ENCODE results near the gene MYH11. TPM values are rescaled to one million over a fixed set of nuclear protein-coding genes. Genes with fewer than 3 reads are reported as not detected.

Gene MYH11
- total RNA-seq, 1 donor from 2014 or later = 1.9 TPM

GRCh38 chr16:15754821-15755534 lies 101.8 kb downstream of the MYH11 start:
- no peak overlapping the region for H3K4me3 Mint-ChIP-seq (ENCODE audit: unreplicated experiment)
- no peak overlapping the region for H3K27ac Mint-ChIP-seq (ENCODE audit: unreplicated experiment)
- no peaks in the 10 kb centered on the region for H3K4me1 Mint-ChIP-seq (ENCODE audit: unreplicated experiment)
- no peak for DNase-seq (ENCODE audit: extremely low spot score, unreplicated experiment)
- no peaks in the 10 kb centered on the region for H3K9me3 Mint-ChIP-seq (ENCODE audit: unreplicated experiment)
- H3K27me3 Mint-ChIP-seq (ENCODE audit: unreplicated experiment) = no peaks in the 10 kb centered on the region
- H3K36me3 Mint-ChIP-seq (ENCODE audit: unreplicated experiment) = no peaks in the 10 kb centered on the region
- TF ChIP-seq, protein P1, sequence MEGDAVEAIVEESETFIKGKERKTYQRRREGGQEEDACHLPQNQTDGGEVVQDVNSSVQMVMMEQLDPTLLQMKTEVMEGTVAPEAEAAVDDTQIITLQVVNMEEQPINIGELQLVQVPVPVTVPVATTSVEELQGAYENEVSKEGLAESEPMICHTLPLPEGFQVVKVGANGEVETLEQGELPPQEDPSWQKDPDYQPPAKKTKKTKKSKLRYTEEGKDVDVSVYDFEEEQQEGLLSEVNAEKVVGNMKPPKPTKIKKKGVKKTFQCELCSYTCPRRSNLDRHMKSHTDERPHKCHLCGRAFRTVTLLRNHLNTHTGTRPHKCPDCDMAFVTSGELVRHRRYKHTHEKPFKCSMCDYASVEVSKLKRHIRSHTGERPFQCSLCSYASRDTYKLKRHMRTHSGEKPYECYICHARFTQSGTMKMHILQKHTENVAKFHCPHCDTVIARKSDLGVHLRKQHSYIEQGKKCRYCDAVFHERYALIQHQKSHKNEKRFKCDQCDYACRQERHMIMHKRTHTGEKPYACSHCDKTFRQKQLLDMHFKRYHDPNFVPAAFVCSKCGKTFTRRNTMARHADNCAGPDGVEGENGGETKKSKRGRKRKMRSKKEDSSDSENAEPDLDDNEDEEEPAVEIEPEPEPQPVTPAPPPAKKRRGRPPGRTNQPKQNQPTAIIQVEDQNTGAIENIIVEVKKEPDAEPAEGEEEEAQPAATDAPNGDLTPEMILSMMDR (IDR thresholded peaks at IDR 0.05) = no peak

DNA sequence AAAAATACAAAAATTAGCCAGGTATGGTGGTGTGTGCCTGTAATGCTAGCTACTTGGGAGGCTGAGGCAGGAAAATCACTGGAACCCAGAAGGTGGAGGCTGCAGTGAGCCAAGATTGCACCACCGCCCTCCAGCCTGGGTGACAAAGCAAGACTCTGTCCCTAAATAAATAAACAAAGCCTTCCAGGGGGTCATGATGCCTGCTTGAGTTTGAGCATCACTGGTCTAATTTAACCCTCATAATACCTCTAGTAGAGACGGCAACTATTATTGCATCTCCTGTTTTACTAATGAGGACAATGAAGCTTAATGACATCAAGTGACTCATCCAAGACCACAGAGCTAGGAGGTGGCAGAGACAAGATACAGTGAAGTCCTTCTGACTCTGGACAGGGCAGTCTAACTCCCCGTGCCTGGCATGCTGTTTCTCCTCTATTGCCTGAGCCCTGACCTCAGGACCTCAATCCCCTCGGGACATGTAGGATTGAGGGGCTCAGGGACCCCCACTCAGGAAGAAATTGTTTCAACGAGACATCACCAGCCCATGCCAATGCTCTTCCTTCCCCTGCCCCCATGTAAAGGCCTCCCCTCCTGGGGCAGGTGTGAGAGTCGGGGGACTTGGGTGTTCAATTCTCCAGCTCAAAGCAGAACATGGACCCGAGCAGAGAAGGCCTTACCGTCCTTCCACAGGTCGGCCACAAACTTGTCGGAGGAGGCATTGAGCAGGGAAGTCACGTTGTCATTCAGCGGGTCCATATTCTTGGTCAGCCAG lies 103.9 kb downstream of the MYH11 start:
- no peak overlapping the region for H3K4me3 Mint-ChIP-seq (ENCODE audit: unreplicated experiment)
- no peaks in the 10 kb centered on the region for H3K9me3 Mint-ChIP-seq (ENCODE audit: unreplicated experiment)
- no peaks in the 10 kb centered on the region for H3K36me3 Mint-ChIP-seq (ENCODE audit: unreplicated experiment)
- TF ChIP-seq, protein P1 (IDR thresholded peaks at IDR 0.05) = no peak
- no peaks in the 10 kb centered on the region for H3K4me1 Mint-ChIP-seq (ENCODE audit: unreplicated experiment)
- no peaks in the 10 kb centered on the region for H3K27me3 Mint-ChIP-seq (ENCODE audit: unreplicated experiment)
- DNase-seq (ENCODE audit: extremely low spot score, unreplicated experiment) = no peak
- H3K27ac Mint-ChIP-seq (ENCODE audit: unreplicated experiment) = no peak overlapping the region

DNA sequence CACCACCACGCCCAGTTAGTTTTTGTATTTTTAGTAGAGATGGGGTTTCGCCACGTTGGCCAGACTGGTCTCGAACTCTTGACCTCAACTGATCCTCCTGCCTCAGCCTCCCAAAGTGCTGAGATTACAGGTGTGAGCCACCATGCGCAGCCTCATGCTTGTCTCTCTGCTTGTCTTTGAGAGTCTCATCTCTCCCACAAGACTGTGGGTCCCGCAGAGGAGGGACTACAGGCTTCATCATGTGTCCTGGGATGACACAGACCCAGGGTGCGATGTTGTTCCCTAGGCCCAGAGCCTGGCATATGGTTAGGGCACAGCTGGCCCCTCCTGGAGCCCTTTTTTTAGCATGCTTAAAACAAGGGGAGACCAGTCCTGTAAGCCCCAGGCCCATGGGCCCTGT lies 104.9 kb downstream of the MYH11 start:
- H3K27ac Mint-ChIP-seq (ENCODE audit: unreplicated experiment) = no peak overlapping the region
- H3K27me3 Mint-ChIP-seq (ENCODE audit: unreplicated experiment) = no peaks in the 10 kb centered on the region
- H3K4me1 Mint-ChIP-seq (ENCODE audit: unreplicated experiment) = no peaks in the 10 kb centered on the region
- DNase-seq (ENCODE audit: extremely low spot score, unreplicated experiment) = no peak
- TF ChIP-seq, protein P1 (IDR thresholded peaks at IDR 0.05) = no peak
- H3K4me3 Mint-ChIP-seq (ENCODE audit: unreplicated experiment) = no peak overlapping the region
- no peaks in the 10 kb centered on the region for H3K9me3 Mint-ChIP-seq (ENCODE audit: unreplicated experiment)
- H3K36me3 Mint-ChIP-seq (ENCODE audit: unreplicated experiment) = no peaks in the 10 kb centered on the region

DNA sequence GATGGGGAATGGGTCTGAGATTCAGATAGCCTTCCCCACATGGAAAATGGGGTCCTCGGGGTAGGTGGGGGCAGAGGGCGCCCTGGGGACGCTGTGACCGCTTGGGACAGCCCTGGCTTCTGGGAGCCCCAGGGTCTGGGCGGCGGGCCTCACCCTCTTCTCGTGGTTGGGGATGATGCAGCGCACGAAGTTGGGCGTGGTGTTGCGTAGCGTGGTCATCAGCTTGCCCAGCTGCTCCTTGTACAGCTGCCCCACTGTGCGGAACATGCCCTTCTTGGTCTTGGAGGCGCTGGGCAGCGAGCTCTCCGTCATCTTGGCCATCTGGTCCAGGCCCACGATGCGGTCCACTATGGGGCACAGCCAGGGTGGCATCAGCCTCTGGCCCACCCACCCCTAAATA lies 106.8 kb downstream of the MYH11 start:
- Mint-ChIP-seq H3K4me1 (ENCODE audit: unreplicated experiment) (no peaks in the 10 kb centered on the region), H3K9me3 (ENCODE audit: unreplicated experiment) (no peaks in the 10 kb centered on the region), H3K27me3 (ENCODE audit: unreplicated experiment) (no peaks in the 10 kb centered on the region), H3K27ac (ENCODE audit: unreplicated experiment) (no peak overlapping the region), H3K4me3 (ENCODE audit: unreplicated experiment) (no peak overlapping the region), H3K36me3 (ENCODE audit: unreplicated experiment) (no peaks in the 10 kb centered on the region)
- TF ChIP-seq, protein P1 (IDR thresholded peaks at IDR 0.05) = no peak
- DNase-seq (ENCODE audit: extremely low spot score, unreplicated experiment) = no peak

GRCh38 chr16:15749371-15749770 lies 107.5 kb downstream of the MYH11 start:
- Mint-ChIP-seq H3K36me3 (ENCODE audit: unreplicated experiment) (no peaks in the 10 kb centered on the region), H3K27me3 (ENCODE audit: unreplicated experiment) (no peaks in the 10 kb centered on the region), H3K4me1 (ENCODE audit: unreplicated experiment) (no peaks in the 10 kb centered on the region), H3K9me3 (ENCODE audit: unreplicated experiment) (no peaks in the 10 kb centered on the region), H3K4me3 (ENCODE audit: unreplicated experiment) (no peak overlapping the region), H3K27ac (ENCODE audit: unreplicated experiment) (no peak overlapping the region)
- TF ChIP-seq, protein P1 (IDR thresholded peaks at IDR 0.05) = no peak
- no peak for DNase-seq (ENCODE audit: extremely low spot score, unreplicated experiment)
